GM19455 (cell line): Measurements from ENCODE around the gene SCYGR1.
"Not testable (repeated sequence)": the region's sequence is repeated elsewhere in the genome, so short reads cannot be mapped to it uniquely, and the experiment has no call there.

ENCODE experiments used
- ATAC-seq: cut with Tn5 transposase; IDR thresholded peaks from one replicate; pipeline ENCODE4 v1.9.1; 2021; ENCODE audit not compliant: unreplicated experiment

Gene SCYGR1

GRCh38 chr2:227404585-227405271, 17.0 kb upstream of the SCYGR1 start:
- no peak for ATAC-seq

DNA sequence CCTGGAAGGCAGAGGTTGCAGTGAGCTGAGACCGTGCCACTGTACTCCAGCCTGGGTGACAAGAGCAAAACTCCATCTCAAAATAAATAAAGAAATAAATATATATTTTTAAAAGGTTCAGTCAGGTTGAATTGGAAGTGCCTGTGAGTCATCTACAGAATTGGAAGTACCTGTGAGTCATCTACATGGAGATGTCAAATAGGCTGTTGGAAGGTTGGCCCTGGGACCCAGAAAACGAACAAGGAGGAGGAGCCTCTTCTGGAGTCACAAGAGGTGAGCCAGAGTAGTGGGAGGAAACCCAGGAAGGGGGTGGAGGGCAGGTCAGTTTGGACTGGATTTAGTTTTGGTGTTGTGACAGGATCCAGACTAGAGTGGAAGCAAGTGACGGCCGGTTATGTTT, 15.2 kb upstream of the SCYGR1 start:
- ATAC-seq: no peak

DNA sequence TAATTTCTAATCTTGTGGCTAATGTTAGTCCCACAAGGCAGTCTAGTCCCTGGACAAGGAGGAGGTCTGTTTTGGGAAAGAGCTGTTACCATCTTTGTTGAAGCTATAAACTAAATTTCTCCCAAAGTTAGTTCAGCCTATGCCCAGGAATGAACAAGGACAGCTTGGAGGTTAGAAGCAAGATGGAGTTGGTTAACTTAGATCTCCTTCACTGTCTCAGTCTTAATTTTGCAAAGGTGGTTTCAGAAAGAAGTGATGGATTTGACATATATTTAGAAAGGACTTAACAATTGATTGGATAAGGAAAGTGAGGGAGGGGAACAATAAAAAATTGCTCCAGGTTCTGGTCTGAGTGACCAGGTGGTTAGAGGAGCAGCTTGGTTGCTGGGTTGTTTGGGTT, 14.6 kb upstream of the SCYGR1 start:
- no peak for ATAC-seq

DNA sequence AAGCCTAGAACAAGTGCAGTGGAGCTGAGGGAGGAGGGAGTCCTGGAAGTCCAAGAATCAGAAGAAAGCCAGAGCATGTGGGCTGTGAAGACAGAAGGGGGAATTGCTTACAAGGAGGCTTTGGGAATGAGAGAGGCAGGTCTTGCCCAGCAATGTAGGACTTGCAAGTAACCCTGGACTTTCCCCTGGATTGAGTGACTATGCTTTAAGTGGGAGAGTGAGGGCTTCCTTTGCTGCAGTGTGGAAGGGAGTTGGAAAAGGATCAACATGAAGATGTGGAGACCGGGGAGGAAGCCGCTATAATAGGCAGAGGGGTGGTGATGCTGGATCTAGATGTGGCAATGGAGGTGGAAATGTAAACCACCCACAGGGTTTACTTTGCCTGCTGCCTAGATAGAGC, 13.8 kb upstream of the SCYGR1 start:
- no peak for ATAC-seq

DNA sequence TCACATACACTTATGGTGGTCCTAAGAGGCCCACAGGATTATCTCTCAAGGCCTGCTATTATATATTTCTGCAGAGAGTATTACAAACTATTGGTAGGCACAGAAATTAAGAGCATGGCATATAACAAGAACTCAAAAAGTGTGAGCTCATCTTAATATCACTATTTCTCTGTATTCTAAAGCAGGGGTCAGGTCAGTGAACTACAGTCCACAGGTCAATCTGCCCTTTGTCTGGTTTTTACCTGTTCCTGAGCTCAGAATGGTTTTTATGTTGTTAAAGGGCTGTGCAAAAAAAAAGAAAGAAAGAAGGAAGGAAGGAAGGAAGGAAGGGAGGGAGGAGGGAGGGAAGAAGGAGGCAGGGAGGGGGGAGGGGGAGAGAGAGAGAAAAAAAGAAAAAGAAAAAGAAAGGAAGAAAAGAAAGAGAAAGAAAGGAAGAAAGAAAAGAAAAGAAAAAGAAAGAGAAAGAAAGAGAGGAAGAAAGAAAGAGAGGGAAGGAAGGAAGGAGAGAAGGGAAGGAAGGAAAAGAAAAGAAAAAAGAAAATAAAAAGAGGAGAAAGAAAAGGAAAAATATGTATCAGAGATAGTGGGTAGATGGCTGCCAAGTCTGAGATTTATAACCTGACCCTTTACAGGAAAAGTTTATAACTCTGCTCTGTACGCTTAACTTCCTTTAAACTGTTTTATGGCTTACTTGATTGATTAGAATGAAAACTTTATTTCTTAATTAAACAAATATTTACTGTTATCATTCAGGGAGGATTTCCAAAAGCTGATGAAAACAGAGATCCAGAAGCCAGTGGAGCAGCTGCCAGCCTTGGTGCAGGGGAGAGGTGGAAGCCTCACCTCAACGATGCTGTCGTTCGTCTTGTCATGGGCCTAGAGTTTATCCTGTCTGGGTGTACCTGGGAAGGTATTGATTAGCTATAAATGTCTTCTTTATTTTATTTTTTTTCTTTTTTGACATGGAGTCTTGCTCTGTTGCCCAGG, 11.2 kb upstream of the SCYGR1 start:
- no peak for ATAC-seq

GRCh38 chr2:227397562-227397961, 9.8 kb upstream of the SCYGR1 start:
- no peak for ATAC-seq

DNA sequence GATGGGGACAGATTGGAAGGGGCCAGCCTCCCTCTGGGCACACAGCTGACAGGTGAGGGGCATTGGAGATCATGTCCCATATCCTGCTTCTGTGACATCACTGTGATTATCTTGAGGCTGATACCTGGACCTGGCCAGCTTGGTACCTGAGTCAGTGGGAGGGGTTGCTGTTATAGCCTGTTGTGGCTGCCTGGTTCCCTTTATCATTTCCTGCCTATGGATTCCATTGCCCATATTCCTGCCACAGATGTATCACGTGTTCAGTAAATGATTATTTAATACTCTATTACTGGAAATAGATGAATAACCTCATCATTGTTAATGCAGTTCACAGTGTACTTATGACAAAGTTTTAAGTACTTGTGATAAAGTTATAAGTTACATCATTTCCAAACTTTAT, 7.8 kb upstream of the SCYGR1 start:
- no peak for ATAC-seq

GRCh38 chr2:227394401-227394800, 6.7 kb upstream of the SCYGR1 start:
- no peak for ATAC-seq

GRCh38 chr2:227390468-227391256, 2.9 kb upstream of the SCYGR1 start:
- ATAC-seq: no peak

DNA sequence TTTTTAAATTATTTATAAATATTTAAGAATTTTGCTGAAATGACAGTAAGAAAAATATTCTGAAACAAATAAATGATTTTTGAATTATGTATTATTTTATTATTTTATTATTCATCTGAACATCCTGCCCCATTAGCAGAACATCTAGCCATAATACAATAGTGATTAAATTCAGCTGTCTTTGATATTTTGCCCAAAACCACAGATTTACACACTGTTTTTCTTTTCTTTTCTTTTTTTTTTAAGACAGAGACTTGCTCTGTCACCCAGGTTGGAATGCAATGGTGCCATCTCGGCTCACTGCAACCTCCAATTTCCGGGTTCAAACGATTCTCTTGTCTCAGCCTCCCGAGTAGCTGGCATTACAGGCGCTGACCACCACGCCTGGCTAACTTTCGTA, 1.9 kb upstream of the SCYGR1 start:
- ATAC-seq: no peak

GRCh38 chr2:227389231-227389630, 1.5 kb upstream of the SCYGR1 start:
- ATAC-seq: no peak

GRCh38 chr2:227388537-227389011, 825 bp upstream of the SCYGR1 start:
- ATAC-seq: no peak

DNA sequence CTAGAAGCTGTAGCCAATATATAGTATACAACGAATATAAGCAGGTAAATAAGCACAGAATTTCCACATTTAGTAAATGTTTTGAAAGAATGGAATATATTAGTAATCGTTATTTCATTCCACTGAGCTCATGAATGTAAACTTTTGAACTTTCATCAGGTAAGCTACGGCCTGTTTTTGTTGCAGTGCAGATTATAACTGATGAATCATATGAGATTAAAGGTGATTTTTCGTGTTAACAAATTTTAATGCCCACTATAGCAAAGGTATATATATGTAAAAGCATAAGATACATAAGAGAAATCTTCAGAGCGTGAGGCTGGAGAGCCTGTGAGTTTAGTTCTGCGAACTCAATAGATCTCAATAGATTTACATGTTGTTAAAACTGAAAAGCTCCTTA, 1.1 kb downstream of the SCYGR1 start:
- no peak for ATAC-seq

DNA sequence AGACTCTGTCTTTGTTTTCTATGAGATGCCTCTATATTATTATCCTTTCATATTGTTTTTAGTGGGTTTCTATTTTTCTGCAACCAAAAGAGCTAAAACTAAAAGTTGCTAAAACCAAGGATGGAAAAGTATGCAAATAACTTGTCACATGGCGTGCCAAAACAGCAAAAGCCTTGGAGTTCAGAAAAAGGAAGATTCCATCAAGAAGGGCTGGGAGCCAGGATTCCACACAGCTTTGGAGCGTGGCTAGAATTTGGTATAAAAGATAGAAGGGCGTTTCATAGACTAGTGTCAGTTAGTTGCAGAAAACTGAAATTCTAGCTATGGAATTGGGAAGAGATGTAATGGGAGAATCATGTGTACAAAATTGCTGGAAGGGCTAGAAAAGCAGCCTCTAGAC, 4.1 kb downstream of the SCYGR1 start:
- no peak for ATAC-seq

- ATAC-seq: not testable (repeated sequence)
Measured at GRCh38 chr2:227382241-227382835, 5.4 kb downstream of the SCYGR1 start.

DNA sequence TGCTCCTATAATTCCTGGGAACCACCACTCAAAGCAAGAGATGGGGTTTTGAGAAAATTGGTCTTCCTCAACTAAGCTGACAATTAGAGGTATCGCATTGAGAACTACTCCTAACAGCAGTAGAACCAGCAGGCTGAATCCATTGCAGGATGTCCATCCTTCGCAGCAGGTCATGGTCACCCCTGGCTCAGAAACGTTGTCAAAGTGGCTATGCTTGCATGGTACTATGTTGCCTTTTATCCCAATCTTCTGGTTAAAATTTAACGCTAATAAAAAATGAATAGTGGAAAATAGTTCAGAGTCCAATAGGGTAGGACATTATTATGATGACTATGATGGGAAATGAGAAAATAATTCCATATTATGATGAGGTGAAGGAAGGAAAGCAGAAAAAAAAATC, 8.7 kb downstream of the SCYGR1 start, which contains the start of gene TM4SF20:
Gene TM4SF20, minus strand, starts transcription at position 212 of the 400 bp plus-strand sequence. Its CDS starts 38 bp downstream, at position 174.
- ATAC-seq: no peak

- no peak for ATAC-seq
Measured at GRCh38 chr2:227378371-227378782, 9.4 kb downstream of the SCYGR1 start.

GRCh38 chr2:227377467-227378351, 10.0 kb downstream of the SCYGR1 start:
- no peak for ATAC-seq

DNA sequence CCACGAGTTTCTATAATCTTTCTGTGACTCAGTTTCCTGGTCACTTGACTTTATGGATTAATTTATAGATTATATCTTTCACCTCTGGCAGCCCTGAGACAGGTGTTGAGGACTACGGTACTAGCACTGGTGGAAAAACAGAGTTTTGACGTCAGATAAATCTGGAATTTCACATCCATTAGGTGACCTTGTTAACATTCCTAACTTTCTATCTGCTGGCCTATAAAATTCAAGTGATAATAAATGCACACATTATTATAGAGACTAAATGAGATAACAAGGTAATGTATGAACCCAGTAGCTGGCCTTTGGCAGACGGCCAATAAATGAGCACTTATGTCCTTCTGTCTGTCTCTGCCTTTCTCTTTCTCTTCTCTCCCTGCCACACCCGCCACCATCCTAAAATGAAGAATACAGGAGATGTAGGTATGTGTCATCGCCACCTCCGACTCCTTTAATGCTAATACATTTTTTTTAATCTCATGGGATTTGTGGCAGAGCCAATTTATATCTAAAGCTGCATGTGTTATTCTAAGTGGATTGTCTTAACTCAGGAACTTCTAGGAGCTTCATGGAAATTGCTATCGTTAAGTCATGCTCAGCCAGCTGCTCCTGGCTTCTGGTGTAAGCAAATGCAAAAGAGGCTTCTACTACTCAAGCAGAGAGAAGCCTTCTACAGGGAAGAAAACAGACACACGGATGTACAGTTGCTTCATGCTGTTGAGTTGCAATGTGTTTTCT, 10.9 kb downstream of the SCYGR1 start:
- ATAC-seq: no peak
